K562 treated with DMSO at 1 percent for 48 hours (cell line): Measurements from ENCODE around the gene SDF4. TPM values are rescaled to one million over a fixed set of nuclear protein-coding genes. Genes with fewer than 3 reads are reported as not detected.

Experiments
- total RNA-seq: library from RNA; unstranded; fragments of 300-600 nt; gene quantifications from 2 replicates; pipeline ENCODE4 v1.2.3, GENCODE V29; 2022; ENCODE audit warnings: low replicate concordance; ENCODE audit errors: extremely low read depth

SDF4 gene
- total RNA-seq, result not detected in 2 replicates

GRCh38 chr1:1231400-1232207 lies at the start of gene SDF4:
Gene SDF4, minus strand, starts transcription at chr1:1232001. Its CDS starts 3,229 bp downstream, at chr1:1228772.

GRCh38 chr1:1273512-1274298 lies 41.9 kb upstream of the SDF4 start, which contains the start of gene UBE2J2:
Gene UBE2J2, minus strand, starts transcription at chr1:1273854. Its CDS starts 5,862 bp downstream, at chr1:1267992.

GRCh38 chr1:1246577-1247340 lies 15.0 kb upstream of the SDF4 start, which contains the start of gene C1QTNF12:
Gene C1QTNF12, minus strand, starts transcription at chr1:1246722. Its CDS starts 32 bp downstream, at chr1:1246690.

GRCh38 chr1:1232208-1232795 lies 501 bp upstream of the SDF4 start, which contains the start of gene B3GALT6:
Gene B3GALT6, plus strand, starts transcription at chr1:1232237. Its CDS starts 42 bp downstream, at chr1:1232279.

GRCh38 chr1:1213345-1214265 lies 18.2 kb downstream of the SDF4 start, which contains the start of gene TNFRSF4:
Gene TNFRSF4, minus strand, starts transcription at chr1:1214153. Its CDS starts 26 bp downstream, at chr1:1214127.

GRCh38 chr1:1206376-1206965 lies 25.3 kb downstream of the SDF4 start, which contains the start of gene TNFRSF18:
Gene TNFRSF18, minus strand, starts transcription at chr1:1206592. Its CDS starts 21 bp downstream, at chr1:1206571.

GRCh38 chr1:1173793-1174415 lies 57.9 kb downstream of the SDF4 start, which contains the start of gene TTLL10:
Gene TTLL10, plus strand, starts transcription at chr1:1173880. Its CDS starts 5,336 bp downstream, at chr1:1179216.

Other genes with a start within 250 kb of the SDF4 start
- gene PERM1, start 249.9 kb downstream of the SDF4 start, total RNA-seq, result not detected in 2 replicates
- gene HES4, start 231.9 kb downstream of the SDF4 start, total RNA-seq, result not detected in 2 replicates
- not detected in 2 replicates for gene ISG15, start 218.5 kb downstream of the SDF4 start, total RNA-seq
- gene AGRN, start 211.9 kb downstream of the SDF4 start, total RNA-seq, result 106 TPM in 1 of 2 replicates, not detected in the other
- not detected in 2 replicates for gene RNF223, start 157.7 kb downstream of the SDF4 start, total RNA-seq
- not detected in 2 replicates for gene C1orf159, start 115.9 kb downstream of the SDF4 start, total RNA-seq
- not detected in 2 replicates for gene TTLL10, start 58.1 kb downstream of the SDF4 start, total RNA-seq
- gene TNFRSF18, start 25.4 kb downstream of the SDF4 start, total RNA-seq, result not detected in 2 replicates
- not detected in 2 replicates for gene TNFRSF4, start 17.8 kb downstream of the SDF4 start, total RNA-seq
- not detected in 2 replicates for gene B3GALT6, start 236 bp upstream of the SDF4 start, total RNA-seq
- gene C1QTNF12, start 14.7 kb upstream of the SDF4 start, total RNA-seq, result not detected in 2 replicates
- not detected in 2 replicates for gene UBE2J2, start 41.9 kb upstream of the SDF4 start, total RNA-seq
- not detected in 2 replicates for gene SCNN1D, start 48.4 kb upstream of the SDF4 start, total RNA-seq
- 171 TPM in 1 of 2 replicates, not detected in the other for gene ACAP3, start 75.9 kb upstream of the SDF4 start, total RNA-seq
- not detected in 2 replicates for gene PUSL1, start 76.6 kb upstream of the SDF4 start, total RNA-seq
- gene INTS11, start 92.7 kb upstream of the SDF4 start, total RNA-seq, result not detected in 2 replicates
- gene CPTP, start 92.8 kb upstream of the SDF4 start, total RNA-seq, result not detected in 2 replicates
- gene TAS1R3, start 99.3 kb upstream of the SDF4 start, total RNA-seq, result not detected in 2 replicates
- not detected in 2 replicates for gene DVL1, start 117.4 kb upstream of the SDF4 start, total RNA-seq
- gene MXRA8, start 126.6 kb upstream of the SDF4 start, total RNA-seq, result not detected in 2 replicates
- gene AURKAIP1, start 143.2 kb upstream of the SDF4 start, total RNA-seq, result not detected in 2 replicates
- not detected in 2 replicates for gene CCNL2, start 167.3 kb upstream of the SDF4 start, total RNA-seq
- gene MRPL20, start 175.3 kb upstream of the SDF4 start, total RNA-seq, result not detected in 2 replicates
- gene ANKRD65, start 189.3 kb upstream of the SDF4 start, total RNA-seq, result not detected in 2 replicates
- gene VWA1, start 203.7 kb upstream of the SDF4 start, total RNA-seq, result not detected in 2 replicates
- gene ATAD3C, start 217.7 kb upstream of the SDF4 start, total RNA-seq, result not detected in 2 replicates
- gene ATAD3B, start 239.8 kb upstream of the SDF4 start, total RNA-seq, result not detected in 2 replicates